GM21723 (cell line): ENCODE measurements around the gene MYO1D.

Source experiments
- ATAC-seq: cut with Tn5 transposase; IDR thresholded peaks from one replicate; pipeline ENCODE4 v1.9.1; 2021; ENCODE audit warnings: mild to moderate bottlenecking, moderate library complexity; ENCODE audit not compliant: unreplicated experiment

MYO1D gene

DNA sequence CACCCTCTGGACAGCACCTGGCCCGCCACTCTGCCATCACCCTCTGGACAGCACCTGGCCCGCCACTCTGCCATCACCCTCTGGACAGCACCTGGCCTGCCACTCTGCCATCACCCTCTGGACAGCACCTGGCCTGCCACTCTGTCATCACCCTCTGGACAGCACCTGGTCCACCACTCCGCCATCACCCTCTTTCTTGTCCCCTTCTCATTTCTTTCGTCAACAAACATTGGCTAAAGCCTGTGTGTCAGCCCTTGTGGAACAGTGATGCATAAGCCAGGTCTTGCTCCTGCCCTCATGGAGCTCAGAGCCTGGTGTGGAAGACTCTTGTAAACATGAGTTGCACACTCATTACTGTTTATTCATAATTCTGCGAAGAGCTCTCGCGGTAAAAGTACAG, 358.9 kb downstream of the MYO1D start:
- ATAC-seq: no peak

DNA sequence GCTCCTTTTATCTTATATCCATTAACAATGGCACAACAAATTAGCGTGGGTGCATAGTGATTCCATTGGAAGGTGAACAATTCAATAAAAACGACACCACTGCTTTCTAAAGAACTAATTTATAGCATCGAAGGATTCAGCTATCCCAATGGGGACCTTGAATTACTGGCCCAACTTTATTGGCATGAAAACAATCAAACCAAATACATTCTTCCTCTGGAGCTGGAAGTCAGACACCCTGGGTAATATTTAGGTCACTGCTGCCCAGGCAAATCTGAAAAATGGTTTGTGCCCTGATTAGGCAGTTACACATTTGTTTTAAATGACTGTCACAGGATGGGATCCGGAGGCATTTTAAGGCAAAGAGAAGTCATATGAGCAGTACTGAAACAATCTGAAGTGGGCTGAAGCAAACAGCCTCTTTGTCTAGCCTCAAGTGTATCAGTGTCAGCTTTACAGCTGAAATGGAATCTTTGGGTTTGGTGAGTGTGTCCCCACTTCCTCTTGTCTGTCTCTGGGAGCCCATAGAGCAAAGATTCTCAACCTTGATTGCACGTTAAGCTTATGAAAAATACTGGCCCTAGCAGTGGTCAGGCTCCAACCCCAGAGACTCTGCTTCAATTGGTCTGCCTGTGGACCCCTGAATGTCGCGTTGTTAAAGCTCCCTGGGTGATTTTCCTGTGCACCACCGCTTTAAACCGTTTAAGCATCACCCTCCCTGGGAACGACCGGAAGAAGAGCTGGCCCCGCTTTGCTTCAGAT, 359.8 kb downstream of the MYO1D start:
- no peak for ATAC-seq

DNA sequence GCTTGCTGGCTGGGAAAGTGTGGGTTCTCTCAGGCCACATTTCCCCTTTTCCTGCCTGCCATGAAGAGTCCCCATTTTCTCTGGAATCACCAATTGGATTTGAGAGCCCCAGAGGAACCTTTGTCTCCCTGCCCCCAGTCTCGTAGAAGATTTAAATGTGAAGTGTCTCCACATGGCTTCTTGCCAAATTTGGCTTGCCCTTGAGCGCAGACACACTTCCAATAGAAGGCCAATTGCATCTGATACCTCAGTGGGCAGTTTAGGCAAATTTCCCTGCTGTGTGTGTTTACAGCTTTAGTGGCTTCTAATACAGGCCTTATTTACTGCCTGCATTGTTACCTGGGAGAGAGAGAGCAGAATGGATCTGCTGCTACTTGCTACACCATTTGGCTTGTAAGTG, 360.5 kb downstream of the MYO1D start:
- no peak for ATAC-seq

DNA sequence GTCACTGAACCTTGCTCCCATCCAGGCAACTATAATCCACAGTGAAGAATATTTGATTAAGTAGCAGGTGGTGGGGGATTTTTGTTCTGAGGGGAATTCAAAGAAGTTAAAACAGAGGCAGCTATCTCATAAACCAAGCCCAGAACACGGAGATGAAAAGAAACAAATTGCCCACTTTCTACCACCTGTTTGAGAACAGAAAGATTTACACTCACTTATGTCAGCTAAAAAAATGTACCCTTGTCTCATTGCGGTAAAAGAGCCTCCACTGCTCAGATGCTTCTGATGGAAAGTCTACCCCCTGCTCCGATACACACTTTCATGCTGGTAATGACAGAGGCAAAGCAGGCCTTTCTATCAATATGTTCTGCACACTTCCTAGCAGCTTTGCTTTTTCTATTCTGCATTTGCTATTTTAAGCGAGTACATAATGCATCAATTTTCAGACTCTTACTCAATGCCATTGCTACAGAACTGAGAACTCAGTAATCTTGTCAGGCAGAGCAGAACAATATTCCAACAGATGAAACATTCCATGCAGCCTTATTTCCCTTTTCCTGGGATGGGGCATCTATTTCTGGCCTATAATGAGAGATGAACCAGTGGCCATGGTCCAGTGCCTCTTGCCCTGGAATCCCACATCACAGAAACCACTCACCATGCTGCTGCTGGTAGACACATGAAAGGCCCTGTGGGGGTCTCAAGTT, 361.1 kb downstream of the MYO1D start:
- ATAC-seq: no peak

DNA sequence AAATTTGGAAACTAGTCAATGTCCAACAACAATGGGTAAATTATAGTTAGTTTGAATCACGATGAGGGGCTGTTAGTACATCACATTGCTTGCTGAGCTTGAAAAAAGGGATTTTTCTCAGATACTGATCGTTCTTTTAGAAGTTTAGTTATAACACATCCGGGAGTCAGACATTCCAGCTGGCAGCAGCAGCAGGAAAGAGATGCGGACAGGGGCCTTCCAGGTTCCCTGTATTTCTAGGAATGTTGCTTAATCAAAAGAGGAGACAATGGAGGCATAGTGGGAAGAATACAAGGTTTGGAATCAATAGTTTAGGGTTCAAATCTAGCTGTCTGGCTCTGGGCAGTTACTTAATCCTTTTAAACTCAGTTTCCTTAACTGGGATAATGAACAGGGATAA, 362.3 kb downstream of the MYO1D start:
- ATAC-seq: no peak

DNA sequence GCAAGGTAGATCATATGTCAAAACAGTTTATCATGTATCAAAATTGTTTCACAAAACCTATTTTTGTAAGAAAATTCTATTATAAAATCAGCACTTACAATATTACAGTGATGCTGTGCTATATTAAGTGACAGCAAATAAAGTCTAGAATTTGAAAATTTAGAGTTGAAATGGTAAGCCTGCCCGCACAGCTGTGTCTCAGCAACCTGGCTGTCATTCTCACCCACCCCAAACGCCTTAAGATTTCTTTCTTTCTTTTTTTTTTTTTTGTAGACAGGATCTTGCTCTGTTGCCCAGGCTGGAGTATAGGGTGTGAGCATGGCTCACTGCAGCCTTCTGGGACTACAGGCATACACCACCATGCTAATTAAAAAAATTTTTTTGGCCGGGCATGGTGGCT, 363.3 kb downstream of the MYO1D start:
- ATAC-seq: no peak

DNA sequence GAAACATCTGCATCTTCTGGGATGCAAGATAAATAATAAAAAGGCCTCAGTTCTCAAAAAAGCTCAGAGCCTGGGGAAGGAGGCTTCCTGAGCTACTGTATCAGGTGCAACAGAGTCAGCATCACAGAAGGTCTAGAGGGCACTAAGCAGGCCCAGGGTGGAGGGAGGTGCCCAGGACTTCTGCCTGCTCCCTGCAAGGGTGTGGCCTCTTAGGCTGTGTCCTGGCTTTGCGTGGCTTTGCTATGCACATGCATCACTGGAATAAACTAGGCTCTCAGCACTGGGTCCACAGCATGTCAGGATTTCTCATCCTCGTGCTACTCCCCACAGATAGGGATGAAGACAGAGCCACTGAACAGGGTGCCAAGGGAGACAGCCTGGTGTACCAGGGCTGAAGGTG, 364.6 kb downstream of the MYO1D start:
- no peak for ATAC-seq

DNA sequence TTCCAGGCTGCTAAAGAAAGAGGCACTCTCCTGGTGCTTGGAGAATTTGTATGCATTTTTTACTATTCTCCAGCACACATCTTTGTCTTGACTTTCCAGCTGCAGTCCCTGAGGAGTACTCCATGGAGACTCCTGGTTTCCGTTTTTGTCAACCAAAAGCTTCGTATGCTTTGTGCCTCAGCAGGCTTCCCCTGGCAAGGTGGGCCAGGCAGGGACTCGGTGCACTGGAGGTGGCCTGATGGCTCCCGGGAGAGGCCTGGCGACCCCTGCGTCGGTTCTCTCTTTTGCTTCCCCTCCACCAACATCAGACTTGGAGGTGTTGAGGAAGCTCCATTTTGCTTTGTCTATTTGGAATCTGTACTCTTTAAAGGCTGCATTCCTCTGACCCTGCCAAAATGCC, 366.5 kb downstream of the MYO1D start:
- ATAC-seq: no peak

DNA sequence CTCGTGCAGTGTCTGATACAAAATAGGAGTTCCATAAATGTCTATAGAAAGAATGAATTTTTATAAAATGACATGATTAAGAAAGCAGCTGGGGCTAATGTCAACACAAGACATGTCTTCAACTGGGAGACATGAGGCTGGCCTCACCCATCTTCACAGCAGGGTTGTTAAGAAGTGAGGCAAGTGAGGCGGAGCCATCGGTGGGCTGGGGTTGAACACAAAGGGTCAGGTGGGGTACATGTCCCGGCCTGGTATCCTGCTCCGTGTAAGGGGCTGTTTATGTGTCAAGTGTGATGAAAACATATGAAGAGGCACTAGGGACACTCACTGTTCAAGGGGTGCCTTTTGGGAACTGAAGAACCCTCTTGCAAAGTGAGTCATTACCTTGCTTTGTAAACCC, 368.0 kb downstream of the MYO1D start:
- no peak for ATAC-seq

DNA sequence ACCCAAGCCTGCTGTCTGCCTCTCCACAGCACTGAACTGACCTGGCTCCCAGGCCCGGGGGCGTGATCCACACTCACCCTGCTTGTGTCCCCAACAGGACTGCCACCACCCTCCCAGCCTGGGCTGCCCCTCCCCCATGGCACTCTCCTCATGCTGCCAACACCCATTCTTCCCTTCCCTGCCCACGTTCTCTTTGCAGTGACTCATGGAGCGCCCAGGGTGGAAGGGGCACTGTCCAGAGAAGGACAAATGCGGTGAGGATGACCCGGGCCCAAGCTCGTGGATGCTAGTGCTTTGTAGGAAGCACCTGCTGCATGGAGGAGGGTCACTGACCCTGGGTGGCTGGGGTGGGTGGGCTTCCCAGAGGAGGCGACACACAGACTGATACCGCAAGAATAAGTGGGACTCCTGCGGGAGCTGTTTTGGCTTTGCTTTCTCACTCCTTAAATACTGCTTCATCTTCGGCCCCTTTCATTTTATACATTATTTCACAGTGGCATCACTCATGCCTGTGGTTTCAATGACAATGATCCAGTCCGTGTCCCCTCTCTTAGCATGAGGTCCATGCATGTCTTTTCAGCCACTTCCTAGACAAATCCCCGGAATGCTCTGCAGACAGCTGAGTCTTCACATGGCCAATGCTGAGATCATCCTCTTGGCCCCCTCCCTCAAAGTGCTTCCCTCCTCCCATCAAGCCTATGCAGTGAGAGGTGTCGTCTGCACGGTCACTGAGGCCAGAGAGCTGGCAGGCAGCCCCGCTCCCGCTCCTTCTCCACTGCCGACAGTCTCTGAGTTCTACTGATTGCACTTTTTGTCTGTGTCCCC, 372.5 kb downstream of the MYO1D start:
- no peak for ATAC-seq

DNA sequence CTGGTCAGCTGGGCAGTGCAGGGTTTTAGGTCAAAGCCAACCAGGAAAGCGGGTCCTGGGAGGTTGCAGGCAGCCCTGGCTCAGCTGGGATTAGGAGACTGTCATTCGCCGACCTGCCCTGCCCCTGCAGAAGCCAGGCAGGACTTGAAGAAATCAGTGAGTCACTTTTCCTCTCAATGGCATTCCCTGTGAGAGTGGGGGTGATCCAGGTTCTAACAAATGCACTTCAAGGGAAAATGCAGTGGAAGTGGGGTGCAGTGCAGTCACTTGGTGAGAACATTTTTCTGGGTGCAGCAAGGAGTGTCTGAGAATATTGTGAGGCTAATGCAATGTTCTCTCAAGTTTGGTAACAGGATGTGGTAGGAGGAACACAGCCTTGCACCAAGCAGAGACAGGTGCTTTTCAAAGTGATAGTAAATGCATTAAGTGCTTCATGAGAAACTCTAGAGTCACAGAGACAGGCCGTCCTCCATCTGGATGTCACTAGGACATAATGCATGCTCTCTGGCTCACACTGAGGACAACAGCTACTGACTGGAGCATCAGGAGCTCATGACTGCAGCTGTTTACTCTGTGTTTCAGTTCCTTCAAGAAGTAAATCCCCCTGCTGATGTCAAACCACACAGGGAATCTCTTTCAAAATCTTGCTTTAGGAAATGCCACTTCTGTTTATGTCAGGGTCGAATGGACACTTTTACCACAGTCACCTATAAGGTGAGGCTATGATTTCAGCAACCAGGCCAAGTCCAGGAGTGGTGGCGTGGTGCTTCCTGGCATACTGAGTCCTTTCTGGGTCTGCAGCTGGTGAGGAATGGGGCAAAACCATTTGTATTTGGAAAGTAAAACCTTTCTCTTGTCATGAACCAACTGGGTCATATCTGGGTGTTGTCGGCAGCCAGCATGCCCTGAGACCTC, 373.4 kb downstream of the MYO1D start:
- peak; percentile 87 for ATAC-seq

DNA sequence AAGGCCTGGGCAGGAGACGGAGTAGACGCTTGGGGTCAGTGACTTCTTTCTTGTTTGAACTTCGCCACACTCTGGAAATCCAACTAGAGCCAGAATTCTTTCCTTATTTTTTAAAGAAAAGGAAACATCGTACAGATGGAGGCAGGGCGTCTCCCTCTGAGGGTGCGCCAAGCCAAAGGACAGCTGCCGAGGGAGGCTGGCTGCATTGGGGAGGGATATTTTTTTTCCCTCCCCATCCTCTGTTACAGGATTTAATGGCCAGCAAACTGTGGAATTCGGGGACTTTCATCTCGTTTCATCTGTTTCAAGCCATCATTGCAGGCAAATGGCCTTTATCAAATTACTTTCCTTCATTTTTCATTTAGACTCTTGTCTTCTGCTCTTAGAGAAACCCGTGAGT, 374.2 kb downstream of the MYO1D start:
- no peak for ATAC-seq

DNA sequence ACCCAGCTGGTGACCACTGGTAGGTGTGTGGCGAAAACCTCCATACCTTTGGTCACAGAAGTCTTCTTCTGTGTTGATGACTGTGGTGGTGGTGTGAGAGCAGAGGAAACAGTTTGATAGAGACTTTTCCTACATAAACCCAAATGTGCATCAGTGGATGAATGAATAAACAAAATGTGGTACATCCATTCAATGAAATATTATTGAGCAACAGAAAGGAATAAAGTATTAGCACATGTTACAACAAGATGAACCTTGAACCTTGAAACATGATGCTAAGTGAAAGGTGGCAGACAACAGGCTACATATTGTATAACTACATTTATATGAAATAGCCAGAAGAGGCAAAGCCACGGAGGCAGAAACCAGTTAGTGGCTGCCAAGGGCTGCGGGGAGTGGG, 374.9 kb downstream of the MYO1D start:
- no peak for ATAC-seq

DNA sequence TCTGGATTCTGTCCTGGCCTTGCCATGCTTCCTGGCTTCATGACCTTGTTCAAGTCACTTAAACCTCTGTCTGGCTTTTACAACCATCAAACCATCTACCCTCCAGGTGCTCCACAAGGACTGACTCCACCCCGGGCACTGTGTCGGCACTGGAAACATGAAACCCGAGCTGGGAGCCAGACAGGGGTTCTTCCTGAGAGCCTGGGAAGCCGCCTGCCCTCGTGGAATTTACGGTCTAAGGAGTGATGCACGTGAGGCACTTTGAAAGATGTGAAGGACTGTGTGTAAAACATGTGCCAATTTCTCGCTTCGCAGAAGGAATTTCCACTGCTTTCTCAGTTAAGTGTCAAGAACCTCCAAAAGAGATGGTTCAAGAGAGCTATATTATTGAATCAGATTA, 378.5 kb downstream of the MYO1D start:
- ATAC-seq: no peak

DNA sequence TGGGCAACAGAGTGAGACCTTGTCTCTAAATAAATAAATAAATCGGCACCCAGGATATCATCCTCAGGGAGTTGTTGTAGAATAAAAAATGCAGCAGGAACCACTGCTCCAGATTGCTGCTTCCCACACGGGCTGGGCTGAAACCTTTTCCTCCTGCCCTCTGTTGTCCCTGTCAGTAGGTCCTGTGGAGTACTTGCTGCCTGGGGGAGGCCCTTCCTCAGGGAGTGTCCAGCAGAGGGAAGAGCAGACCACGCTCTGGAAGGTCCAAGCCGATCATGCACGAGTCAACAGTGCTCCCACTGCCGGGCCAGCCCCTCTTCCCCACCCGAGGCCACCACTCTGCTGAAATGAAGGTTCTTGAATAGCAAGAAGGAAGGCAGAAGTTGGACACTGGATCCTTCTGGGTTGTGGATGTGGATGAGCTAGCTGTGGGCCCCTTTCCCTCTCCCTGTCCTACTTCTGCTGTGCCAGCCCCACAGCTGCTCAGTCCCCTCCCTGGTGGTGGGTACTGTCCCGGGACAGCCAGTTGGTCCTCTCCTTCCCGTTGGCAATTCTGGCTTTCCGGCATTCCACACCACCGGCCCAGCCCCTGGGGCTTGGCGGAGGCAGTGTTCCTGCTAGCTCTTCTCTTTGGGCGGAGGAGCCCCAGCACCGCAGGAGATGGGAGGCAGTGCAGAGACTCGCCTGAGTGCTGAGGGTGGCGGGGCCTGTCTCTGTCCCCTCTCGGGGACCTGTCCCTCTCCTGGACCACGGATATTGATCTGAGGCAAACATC, 379.3 kb downstream of the MYO1D start:
- no peak for ATAC-seq

DNA sequence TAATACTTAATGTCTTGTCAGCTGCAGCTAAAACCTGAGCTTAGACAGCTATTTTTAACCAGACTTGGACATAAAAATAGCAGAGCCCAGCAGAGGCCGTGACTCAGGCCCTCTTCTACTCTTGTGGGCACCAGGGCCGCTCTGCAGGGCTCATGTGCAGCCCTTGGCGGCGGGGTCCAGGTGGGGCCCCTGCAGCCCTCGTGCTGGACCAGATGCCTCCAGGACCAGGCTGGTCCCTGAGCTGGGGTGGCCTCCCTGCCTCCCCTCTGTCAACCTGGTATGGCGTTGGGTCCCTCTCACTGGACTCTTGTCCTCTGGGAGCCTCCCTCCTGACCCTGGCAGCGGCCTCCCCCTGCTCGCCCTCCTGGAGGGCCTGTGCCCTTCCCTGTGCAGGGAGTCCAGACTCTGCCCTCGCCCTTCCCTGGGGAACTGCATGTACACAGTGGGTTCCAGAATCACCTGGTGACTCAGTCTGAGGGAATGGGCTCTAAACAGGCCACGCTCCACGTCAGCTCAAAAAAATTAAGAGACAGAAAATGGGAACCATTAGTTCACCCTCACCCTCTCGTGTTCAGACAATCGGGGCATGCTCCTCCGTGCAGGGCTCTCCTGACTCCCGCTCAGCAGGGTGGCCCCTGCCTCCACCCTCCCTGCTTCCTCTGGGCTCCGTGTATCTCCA, 380.4 kb downstream of the MYO1D start:
- ATAC-seq: no peak

DNA sequence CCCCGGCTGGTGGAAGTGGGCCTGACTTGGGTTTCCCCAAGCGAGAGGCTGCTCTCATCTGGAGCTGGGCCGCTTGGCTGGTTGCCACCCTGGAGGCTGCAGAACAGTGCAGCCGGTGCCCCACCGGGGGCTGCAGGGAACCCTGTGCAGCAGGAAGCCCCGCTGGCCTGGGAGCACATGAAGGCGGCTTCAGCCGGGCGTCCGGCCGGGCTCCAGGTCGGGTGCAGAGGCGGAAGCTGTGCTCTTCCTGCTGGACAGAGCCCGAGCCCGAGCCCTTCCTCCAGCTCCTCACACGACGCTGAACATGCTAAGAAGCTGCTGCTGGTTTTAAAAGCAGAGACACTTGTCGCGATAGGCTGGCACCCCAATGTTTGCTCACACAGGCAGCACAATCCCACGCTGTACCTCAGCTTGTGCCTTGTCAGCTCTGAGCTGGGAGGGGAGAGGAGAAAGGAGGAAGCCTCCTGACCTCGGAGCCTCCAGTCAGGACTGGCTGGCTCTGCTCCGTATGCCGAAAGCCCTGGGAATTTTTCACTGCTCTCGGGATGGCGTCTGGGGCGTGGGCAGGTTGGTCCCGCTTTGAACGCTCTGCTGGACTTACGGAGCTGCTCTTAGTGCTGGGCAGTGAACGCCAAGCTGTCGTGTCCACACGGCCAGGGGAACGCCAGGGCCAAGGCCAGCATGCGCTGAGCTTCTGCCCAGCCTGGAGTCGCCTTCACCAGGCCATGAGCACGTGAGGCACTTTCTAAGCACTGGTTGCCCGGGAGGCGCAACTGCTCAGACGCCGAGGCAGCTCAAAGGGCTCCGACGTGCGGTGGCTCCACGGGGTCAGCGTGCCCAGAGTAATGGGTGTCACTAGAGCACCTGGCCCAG, 381.3 kb downstream of the MYO1D start:
- no peak for ATAC-seq

DNA sequence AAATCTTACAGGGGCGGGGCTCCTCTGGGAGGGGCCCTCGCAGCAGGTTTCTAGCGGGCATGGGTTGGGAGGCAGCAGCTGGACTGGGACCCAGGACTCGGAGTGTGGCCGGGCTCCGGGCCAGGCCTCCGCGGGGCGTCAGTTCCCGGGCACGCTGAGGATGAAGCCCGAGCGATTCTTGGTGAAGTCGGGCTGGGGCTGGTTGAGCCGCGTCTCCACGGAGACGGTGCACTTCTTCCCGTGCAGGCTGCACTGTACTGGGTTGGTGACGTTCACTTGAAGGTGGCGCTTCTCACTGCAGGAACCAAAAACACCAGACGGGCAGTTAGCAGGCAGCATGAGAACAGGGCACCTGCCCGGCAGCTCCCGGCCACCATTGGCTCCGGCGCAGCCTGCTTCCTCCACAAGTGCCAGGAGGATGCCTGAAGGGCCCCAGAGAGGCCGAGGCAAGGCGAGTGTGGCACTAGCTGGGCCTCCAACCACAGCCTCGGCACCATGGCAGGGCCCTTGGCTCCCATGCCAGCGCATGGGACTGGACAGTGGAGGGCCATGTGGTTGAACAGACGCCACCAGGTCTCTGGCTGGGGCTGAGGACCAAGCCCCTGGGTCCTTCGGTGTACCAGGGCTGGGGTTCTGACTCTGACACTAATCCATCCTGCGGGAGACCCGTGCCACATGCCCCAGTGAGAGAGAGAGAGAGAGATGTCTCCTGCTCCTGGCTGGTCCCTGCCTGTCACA, 382.1 kb downstream of the MYO1D start:
- ATAC-seq: no peak
